WTC11 (cell line): ENCODE results near the gene RPUSD2.
"Not testable (repeated sequence)": the region's sequence is repeated elsewhere in the genome, so short reads cannot be mapped to it uniquely, and the experiment has no call there.

Experiments used
- ATF6 ChIP-seq: sonication (generic); formaldehyde crosslinking; IDR thresholded peaks from 2 replicates; pipeline ENCODE4 v1.8.1; 2023; ENCODE audit warnings: mild to moderate bottlenecking, missing genetic modification reagents
- CREB1 ChIP-seq: sonication (generic); formaldehyde crosslinking; IDR thresholded peaks from 2 replicates; pipeline ENCODE4 v1.8.0; 2023; ENCODE audit warnings: mild to moderate bottlenecking, missing genetic modification reagents
- CTCF ChIP-seq: fragments of 200-600 bp; IDR thresholded peaks from 2 replicates; pipeline ENCODE4 v1.8.0; 2022; ENCODE audit warnings: antibody characterized with exemption
- GABPB1 ChIP-seq: sonication (generic); formaldehyde crosslinking; IDR thresholded peaks from 2 replicates; pipeline ENCODE4 v1.8.1; 2023; ENCODE audit warnings: mild to moderate bottlenecking, missing genetic modification reagents
- IRF2 ChIP-seq: sonication (generic); formaldehyde crosslinking; IDR thresholded peaks from 2 replicates; pipeline ENCODE4 v1.8.0; 2022; ENCODE audit warnings: low read depth, missing genetic modification reagents, borderline replicate concordance
- NFE2L1 ChIP-seq: sonication (generic); formaldehyde crosslinking; IDR thresholded peaks from 2 replicates; pipeline ENCODE4 v1.8.1; 2023; ENCODE audit warnings: missing genetic modification reagents
- SOX15 ChIP-seq: fragments of 250-450 bp; sonication (Bioruptor Pico); IDR thresholded peaks from 2 replicates; pipeline ENCODE4 v1.9.0; 2021; ENCODE audit warnings: mild to moderate bottlenecking
- TCF7 ChIP-seq: sonication (generic); formaldehyde crosslinking; IDR thresholded peaks from 2 replicates; pipeline ENCODE4 v1.8.0; 2022; ENCODE audit warnings: mild to moderate bottlenecking, low read depth, missing genetic modification reagents, moderate library complexity
- TEAD1 ChIP-seq: sonication (generic); formaldehyde crosslinking; IDR thresholded peaks from 2 replicates; pipeline ENCODE4 v1.8.0; 2022; ENCODE audit warnings: mild to moderate bottlenecking, missing genetic modification reagents
- ZNF281 ChIP-seq: sonication (generic); formaldehyde crosslinking; IDR thresholded peaks from 2 replicates; pipeline ENCODE4 v1.8.0; 2023; ENCODE audit warnings: mild to moderate bottlenecking, missing genetic modification reagents
- TF ChIP-seq, protein P1 (sequence below): sonication (generic); formaldehyde crosslinking; IDR thresholded peaks from 2 replicates; pipeline ENCODE4 v1.8.0; 2022; ENCODE audit warnings: mild to moderate bottlenecking, missing genetic modification reagents

DNA sequence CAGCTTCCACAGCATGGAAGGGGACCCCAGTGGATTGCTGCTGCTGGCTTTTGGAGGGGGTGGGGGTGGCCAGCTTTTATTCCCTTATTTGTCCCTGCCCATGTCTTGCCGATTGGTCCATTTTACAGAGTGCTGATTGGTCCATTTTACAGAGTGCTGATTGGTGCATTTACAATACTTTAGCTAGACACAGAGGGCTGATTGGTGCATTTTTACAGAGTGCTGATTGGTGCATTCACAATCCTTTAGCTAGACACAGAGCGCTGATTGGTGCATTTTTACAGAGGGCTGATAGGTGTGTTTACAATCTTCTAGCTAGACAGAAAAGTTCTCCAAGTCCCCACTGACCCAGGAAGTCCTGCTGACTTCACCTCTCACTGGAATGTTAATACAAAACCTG is 12.7 kb downstream of the RPUSD2 start:
- TF ChIP-seq TEAD1; IRF2 (CRISPR knock-in tag); CTCF; GABPB1 (CRISPR knock-in tag); CREB1 (CRISPR knock-in tag); ZNF281 (CRISPR knock-in tag); SOX15 (CRISPR knock-in tag); NFE2L1; ATF6 (CRISPR knock-in tag); TCF7 (CRISPR knock-in tag): not testable (repeated sequence)
- TF ChIP-seq, protein P1, sequence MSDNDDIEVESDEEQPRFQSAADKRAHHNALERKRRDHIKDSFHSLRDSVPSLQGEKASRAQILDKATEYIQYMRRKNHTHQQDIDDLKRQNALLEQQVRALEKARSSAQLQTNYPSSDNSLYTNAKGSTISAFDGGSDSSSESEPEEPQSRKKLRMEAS (CRISPR knock-in tag) = not testable (repeated sequence)
